GM23338 (cell line): ENCODE measurements around the gene GPR55. TPM values are rescaled to one million over a fixed set of nuclear protein-coding genes. Genes with fewer than 3 reads are reported as not detected.

Source experiments
- CREB1 ChIP-seq: fragments of 250-450 bp; sonication (Bioruptor Pico); IDR thresholded peaks from 2 replicates; pipeline ENCODE4 v1.5.0; 2020; ENCODE audit warnings: low read depth, mild to moderate bottlenecking, moderate library complexity
- EZH2 ChIP-seq: fragments of 200-600 bp; sonication (generic); IDR thresholded peaks from one replicate; pipeline ENCODE4 v1.8.0; 2017; ENCODE audit warnings: antibody characterized with exemption, mild to moderate bottlenecking, low read depth; ENCODE audit not compliant: unreplicated experiment
- EZH2phosphoT487 ChIP-seq: fragments of 200-600 bp; sonication (generic); IDR thresholded peaks from one replicate; pipeline ENCODE4 v1.8.1; 2018; ENCODE audit warnings: antibody characterized with exemption; ENCODE audit not compliant: unreplicated experiment
- JUNB ChIP-seq: IDR thresholded peaks from one replicate; pipeline ENCODE4 v1.6.1; 2016; ENCODE audit warnings: antibody characterized with exemption; ENCODE audit not compliant: unreplicated experiment
- NANOG ChIP-seq: IDR thresholded peaks from 2 replicates; pipeline ENCODE4 v1.6.1; 2016; ENCODE audit warnings: antibody characterized with exemption, borderline replicate concordance
- POLR2AphosphoS5 ChIP-seq: IDR thresholded peaks from 2 replicates; pipeline ENCODE4 v1.6.1; 2016; ENCODE audit warnings: antibody characterized with exemption, low read depth
- ZNF331 ChIP-seq: fragments of 250-450 bp; sonication (Bioruptor Pico); IDR thresholded peaks from 2 replicates; pipeline ENCODE4 v1.5.0; 2020; ENCODE audit warnings: low read depth, mild to moderate bottlenecking, moderate library complexity
- polyA plus RNA-seq: library from polyadenylated mRNA; unstranded; fragments of >200 nt; fragmentation: Nextera tagmentation; extraction: Ambion mirVana; gene quantifications from 2 replicates; pipeline ENCODE4 v1.2.1, GENCODE V29; 2016
- total RNA-seq: library from RNA; depleted of rRNA; stranded (reverse); fragments of >200 nt; shearing (Covaris generic); gene quantifications from 2 replicates; pipeline ENCODE4 v1.2.3, GENCODE V29; 2014
- TF ChIP-seq, protein P1 (sequence below): fragments of 250-450 bp; sonication (Bioruptor Pico); IDR thresholded peaks from 2 replicates; pipeline ENCODE4 v1.5.0; 2020; ENCODE audit warnings: mild to moderate bottlenecking, moderate library complexity
- TF ChIP-seq, protein P2 (sequence below): IDR thresholded peaks from 2 replicates; pipeline ENCODE4 v1.6.1; 2016; ENCODE audit warnings: antibody characterized with exemption
- TF ChIP-seq, protein P3 (sequence below): IDR thresholded peaks from one replicate; pipeline ENCODE4 v1.6.1; 2018; ENCODE audit warnings: antibody characterized with exemption; ENCODE audit not compliant: unreplicated experiment

GPR55 gene
- total and polyA plus RNA-seq, 2 experiments from 2014 or later, result not detected

DNA sequence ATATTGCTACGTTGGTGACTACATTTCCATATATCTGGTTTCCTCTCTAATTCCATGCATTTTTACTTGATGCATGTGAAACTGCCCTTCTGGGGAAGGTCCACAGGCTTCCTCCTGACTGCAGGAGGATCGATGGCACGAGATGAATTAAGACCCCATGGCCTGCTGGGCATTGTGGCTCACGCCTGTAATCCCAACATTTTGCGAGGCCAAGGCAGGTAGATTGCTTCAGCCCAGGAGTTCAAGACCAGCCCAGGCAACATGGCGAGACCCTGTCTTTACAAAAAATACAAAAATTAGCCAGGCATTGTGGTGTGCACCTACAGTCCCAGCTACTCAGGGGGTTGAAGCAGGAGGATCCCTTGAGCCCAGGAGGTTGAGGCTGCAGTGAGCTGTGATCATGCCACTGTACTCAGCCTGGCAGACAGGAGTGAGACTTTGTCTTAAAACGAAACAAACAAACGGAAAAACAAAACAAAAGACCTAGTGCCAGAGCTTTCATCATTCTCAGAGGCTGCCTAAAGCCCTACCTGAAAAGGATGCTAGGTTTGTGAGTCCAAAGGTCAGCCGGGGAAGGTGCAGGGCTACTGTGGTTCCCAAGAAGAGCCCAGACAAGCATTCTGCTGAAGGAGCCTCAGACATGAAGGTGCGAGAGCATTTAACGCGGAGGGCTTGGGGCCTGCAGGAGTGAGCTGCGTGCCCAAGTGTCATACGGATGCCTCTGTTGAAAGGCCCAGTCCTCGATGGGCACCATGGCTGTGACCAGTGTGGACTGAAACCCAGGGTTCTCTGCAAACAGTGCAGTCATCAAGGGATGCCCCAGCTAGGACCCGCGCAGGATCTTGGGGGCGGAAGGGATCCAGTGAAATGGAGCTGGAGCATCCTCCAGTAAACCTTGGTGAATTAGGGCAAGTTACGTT lies 21.6 kb downstream of the GPR55 start (continued):
- TF ChIP-seq, protein P1, sequence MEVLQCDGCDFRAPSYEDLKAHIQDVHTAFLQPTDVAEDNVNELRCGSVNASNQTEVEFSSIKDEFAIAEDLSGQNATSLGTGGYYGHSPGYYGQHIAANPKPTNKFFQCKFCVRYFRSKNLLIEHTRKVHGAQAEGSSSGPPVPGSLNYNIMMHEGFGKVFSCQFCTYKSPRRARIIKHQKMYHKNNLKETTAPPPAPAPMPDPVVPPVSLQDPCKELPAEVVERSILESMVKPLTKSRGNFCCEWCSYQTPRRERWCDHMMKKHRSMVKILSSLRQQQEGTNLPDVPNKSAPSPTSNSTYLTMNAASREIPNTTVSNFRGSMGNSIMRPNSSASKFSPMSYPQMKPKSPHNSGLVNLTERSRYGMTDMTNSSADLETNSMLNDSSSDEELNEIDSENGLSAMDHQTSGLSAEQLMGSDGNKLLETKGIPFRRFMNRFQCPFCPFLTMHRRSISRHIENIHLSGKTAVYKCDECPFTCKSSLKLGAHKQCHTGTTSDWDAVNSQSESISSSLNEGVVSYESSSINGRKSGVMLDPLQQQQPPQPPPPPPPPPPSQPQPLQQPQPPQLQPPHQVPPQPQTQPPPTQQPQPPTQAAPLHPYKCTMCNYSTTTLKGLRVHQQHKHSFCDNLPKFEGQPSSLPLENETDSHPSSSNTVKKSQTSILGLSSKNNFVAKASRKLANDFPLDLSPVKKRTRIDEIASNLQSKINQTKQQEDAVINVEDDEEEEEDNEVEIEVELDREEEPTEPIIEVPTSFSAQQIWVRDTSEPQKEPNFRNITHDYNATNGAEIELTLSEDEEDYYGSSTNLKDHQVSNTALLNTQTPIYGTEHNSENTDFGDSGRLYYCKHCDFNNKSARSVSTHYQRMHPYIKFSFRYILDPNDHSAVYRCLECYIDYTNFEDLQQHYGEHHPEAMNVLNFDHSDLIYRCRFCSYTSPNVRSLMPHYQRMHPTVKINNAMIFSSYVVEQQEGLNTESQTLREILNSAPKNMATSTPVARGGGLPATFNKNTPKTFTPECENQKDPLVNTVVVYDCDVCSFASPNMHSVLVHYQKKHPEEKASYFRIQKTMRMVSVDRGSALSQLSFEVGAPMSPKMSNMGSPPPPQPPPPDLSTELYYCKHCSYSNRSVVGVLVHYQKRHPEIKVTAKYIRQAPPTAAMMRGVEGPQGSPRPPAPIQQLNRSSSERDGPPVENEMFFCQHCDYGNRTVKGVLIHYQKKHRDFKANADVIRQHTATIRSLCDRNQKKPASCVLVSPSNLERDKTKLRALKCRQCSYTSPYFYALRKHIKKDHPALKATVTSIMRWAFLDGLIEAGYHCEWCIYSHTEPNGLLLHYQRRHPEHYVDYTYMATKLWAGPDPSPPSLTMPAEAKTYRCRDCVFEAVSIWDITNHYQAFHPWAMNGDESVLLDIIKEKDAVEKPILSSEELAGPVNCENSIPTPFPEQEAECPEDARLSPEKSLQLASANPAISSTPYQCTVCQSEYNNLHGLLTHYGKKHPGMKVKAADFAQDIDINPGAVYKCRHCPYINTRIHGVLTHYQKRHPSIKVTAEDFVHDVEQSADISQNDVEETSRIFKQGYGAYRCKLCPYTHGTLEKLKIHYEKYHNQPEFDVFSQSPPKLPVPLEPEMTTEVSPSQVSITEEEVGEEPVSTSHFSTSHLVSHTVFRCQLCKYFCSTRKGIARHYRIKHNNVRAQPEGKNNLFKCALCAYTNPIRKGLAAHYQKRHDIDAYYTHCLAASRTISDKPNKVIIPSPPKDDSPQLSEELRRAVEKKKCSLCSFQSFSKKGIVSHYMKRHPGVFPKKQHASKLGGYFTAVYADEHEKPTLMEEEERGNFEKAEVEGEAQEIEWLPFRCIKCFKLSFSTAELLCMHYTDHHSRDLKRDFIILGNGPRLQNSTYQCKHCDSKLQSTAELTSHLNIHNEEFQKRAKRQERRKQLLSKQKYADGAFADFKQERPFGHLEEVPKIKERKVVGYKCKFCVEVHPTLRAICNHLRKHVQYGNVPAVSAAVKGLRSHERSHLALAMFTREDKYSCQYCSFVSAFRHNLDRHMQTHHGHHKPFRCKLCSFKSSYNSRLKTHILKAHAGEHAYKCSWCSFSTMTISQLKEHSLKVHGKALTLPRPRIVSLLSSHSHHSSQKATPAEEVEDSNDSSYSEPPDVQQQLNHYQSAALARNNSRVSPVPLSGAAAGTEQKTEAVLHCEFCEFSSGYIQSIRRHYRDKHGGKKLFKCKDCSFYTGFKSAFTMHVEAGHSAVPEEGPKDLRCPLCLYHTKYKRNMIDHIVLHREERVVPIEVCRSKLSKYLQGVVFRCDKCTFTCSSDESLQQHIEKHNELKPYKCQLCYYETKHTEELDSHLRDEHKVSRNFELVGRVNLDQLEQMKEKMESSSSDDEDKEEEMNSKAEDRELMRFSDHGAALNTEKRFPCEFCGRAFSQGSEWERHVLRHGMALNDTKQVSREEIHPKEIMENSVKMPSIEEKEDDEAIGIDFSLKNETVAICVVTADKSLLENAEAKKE (CRISPR knock-in tag), result no peak
- TF ChIP-seq, protein P2, sequence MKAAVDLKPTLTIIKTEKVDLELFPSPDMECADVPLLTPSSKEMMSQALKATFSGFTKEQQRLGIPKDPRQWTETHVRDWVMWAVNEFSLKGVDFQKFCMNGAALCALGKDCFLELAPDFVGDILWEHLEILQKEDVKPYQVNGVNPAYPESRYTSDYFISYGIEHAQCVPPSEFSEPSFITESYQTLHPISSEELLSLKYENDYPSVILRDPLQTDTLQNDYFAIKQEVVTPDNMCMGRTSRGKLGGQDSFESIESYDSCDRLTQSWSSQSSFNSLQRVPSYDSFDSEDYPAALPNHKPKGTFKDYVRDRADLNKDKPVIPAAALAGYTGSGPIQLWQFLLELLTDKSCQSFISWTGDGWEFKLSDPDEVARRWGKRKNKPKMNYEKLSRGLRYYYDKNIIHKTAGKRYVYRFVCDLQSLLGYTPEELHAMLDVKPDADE, result no peak
- TF ChIP-seq JUNB (no peak), EZH2 (no peak), EZH2phosphoT487 (no peak), ZNF331 (CRISPR knock-in tag) (no peak), POLR2AphosphoS5 (no peak), CREB1 (CRISPR knock-in tag) (no peak), NANOG (no peak)
- TF ChIP-seq, protein P3, sequence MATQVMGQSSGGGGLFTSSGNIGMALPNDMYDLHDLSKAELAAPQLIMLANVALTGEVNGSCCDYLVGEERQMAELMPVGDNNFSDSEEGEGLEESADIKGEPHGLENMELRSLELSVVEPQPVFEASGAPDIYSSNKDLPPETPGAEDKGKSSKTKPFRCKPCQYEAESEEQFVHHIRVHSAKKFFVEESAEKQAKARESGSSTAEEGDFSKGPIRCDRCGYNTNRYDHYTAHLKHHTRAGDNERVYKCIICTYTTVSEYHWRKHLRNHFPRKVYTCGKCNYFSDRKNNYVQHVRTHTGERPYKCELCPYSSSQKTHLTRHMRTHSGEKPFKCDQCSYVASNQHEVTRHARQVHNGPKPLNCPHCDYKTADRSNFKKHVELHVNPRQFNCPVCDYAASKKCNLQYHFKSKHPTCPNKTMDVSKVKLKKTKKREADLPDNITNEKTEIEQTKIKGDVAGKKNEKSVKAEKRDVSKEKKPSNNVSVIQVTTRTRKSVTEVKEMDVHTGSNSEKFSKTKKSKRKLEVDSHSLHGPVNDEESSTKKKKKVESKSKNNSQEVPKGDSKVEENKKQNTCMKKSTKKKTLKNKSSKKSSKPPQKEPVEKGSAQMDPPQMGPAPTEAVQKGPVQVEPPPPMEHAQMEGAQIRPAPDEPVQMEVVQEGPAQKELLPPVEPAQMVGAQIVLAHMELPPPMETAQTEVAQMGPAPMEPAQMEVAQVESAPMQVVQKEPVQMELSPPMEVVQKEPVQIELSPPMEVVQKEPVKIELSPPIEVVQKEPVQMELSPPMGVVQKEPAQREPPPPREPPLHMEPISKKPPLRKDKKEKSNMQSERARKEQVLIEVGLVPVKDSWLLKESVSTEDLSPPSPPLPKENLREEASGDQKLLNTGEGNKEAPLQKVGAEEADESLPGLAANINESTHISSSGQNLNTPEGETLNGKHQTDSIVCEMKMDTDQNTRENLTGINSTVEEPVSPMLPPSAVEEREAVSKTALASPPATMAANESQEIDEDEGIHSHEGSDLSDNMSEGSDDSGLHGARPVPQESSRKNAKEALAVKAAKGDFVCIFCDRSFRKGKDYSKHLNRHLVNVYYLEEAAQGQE, result no peak
